Ascending aorta (tissue), 2 donors: Measurements from ENCODE around the gene BSG. TPM values are rescaled to one million over a fixed set of nuclear protein-coding genes. Genes with fewer than 3 reads are reported as not detected.

Source experiments
- DNase-seq, 2 donors: peaks; one replicate each; pipeline ENCODE4 v3.0.0-alpha.2; 2019; ENCODE audit warnings: low spot score in 2 of 2
- H3K27ac ChIP-seq, 2 donors: fragments of 200-600 bp; sonication (generic); one replicate each; pipeline ENCODE4 v1.5.1; 2016 to 2017; ENCODE audit warnings: mild to moderate bottlenecking in 1 of 2
- H3K27me3 ChIP-seq: fragments of 200-600 bp; sonication (generic); one replicate; pipeline ENCODE4 v1.5.1; 2017
- H3K36me3 ChIP-seq, 2 donors: fragments of 200-600 bp; sonication (generic); one replicate each; pipeline ENCODE4 v1.5.1; 2016
- H3K4me1 ChIP-seq, 2 donors: fragments of 200-600 bp; sonication (generic); one replicate each; pipeline ENCODE4 v1.5.1; 2016 to 2017; ENCODE audit warnings: mild to moderate bottlenecking in 1 of 2
- H3K4me3 ChIP-seq, 2 donors: fragments of 200-600 bp; sonication (generic); one replicate each; pipeline ENCODE4 v1.5.1; 2016 to 2017; ENCODE audit warnings: mild to moderate bottlenecking in 1 of 2
- H3K9me3 ChIP-seq, 2 donors: fragments of 200-600 bp; sonication (generic); one replicate each; pipeline ENCODE4 v1.5.1; 2016
- intact Hi-C: fragments of 100-400 bp; cut with DNase I; formaldehyde crosslinking; loops from one replicate; pipeline ENCODE4 v1.15.1; 2023
- total RNA-seq: library from RNA; depleted of rRNA; stranded (reverse); fragments of >200 nt; gene quantifications from one replicate; pipeline ENCODE4 v1.1.0, GENCODE V29; 2016
- TF ChIP-seq, protein P1 (sequence below), 3 experiments: fragments of 200-600 bp in 2 of 3; fragments of 450-650 bp in 1 of 3; sonication (generic) in 2 of 3; IDR thresholded peaks; one replicate each; pipeline ENCODE4 v1.5.1; 2016 to 2019; ENCODE audit warnings: antibody characterized with exemption in 3 of 3, mild to moderate bottlenecking in 1 of 3, moderate library complexity in 1 of 3

The BSG gene
- total RNA-seq, 1 donor from 2014 or later = 647 TPM

DNA sequence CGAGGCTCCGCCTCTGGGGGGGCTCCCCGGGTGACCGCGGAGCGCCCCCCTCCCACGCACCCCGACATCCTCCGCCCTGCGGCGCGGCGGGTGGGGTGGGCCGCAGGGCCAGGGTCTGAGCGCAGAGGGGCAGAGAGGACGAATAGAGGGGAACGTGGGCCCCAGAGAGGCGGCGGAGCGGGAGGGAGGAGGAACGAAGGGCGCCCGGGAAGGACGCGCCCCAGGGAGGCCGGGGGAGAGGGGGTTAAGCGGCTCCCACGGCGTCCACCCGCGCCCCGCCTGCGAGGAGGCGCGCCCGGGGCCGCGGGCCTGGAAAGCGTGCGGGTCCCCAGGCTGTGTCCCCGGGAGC is 18.3 kb downstream of the BSG start:
- Histone ChIP-seq H3K9me3 (no peaks in the 10 kb centered on the region), H3K4me3 (no peak overlapping the region), H3K4me1 (peaks cover 2 to 5% of the 10 kb centered on the region in 2 donors), H3K27me3 (peaks cover 32% of the 10 kb centered on the region), H3K27ac (no peak overlapping the region), H3K36me3 (no peaks in the 10 kb centered on the region)
- DNase-seq = no peak
- intact Hi-C loops = no loop called here
- TF ChIP-seq, protein P1, sequence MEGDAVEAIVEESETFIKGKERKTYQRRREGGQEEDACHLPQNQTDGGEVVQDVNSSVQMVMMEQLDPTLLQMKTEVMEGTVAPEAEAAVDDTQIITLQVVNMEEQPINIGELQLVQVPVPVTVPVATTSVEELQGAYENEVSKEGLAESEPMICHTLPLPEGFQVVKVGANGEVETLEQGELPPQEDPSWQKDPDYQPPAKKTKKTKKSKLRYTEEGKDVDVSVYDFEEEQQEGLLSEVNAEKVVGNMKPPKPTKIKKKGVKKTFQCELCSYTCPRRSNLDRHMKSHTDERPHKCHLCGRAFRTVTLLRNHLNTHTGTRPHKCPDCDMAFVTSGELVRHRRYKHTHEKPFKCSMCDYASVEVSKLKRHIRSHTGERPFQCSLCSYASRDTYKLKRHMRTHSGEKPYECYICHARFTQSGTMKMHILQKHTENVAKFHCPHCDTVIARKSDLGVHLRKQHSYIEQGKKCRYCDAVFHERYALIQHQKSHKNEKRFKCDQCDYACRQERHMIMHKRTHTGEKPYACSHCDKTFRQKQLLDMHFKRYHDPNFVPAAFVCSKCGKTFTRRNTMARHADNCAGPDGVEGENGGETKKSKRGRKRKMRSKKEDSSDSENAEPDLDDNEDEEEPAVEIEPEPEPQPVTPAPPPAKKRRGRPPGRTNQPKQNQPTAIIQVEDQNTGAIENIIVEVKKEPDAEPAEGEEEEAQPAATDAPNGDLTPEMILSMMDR (IDR thresholded peaks at IDR 0.05) = no peak

DNA sequence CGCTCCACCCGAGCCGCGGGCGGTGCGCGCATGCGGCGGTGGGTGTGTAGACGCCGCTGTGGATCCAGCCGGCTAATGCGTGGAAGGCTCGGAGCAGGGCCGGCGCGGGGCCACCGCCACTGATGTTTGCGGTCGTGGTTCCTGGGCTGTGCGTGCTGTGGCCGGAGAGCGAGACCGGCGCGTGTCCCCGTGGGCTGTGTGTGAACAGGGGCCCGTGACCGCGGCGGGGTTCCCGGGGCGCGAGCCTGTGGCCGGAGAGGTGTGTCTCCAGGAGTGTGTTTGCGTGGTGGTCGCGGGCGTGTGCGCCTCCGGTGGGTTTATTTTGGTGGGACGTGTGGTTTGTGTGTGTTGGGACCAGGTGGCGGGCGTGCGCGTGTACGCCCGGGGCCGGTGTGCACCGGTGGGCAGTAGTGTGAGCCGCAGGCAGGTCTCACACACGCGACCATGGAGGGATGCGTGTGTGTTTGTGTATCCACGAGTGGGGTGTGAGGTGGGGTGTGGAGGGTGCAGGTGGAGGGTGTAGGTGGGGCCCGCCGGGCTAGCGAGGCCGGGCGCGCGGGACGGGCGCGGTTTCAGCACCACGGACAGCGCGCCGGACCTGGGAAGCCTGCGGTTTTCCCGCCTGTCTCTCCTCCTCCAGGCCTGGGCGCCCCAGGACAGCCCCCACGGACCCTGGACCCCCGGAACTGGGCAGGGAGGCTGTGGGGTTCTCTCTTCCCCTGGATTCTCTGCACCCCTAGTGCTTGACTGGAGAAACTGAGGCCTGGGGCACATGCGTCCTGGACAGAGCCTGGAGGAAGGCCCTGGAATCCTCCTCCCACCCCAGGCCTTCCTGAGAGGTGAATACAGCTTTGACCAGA is 18.9 kb downstream of the BSG start:
- H3K4me3 ChIP-seq = no peak overlapping the region
- intact Hi-C loops = no loop called here
- TF ChIP-seq, protein P1 (IDR thresholded peaks at IDR 0.05) = no peak

DNA sequence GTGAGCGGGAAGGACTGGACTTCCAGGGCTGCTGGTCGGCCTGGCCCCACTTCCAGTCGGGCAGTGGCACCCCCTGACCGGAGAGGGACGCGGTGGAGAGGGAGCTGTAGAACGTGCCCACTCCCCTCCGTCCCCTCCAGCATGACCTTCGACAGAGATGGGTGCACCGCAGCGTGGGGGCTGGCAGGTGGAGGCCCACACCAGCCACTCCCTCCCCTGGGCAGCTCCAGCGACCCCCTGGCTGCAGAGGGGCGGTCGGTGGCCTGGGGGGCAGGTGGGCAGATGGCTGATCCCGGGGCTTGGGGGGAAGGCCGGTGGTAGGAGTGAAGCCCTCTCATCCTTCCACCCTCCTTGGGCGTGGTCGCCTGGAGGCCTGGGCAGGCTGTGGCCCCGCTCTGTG is 19.7 kb downstream of the BSG start:
- Histone ChIP-seq H3K9me3 (no peaks in the 10 kb centered on the region), H3K36me3 (no peaks in the 10 kb centered on the region), H3K4me3 (no peak overlapping the region), H3K4me1 (peaks cover 2 to 5% of the 10 kb centered on the region in 2 donors), H3K27me3 (peaks cover 32% of the 10 kb centered on the region), H3K27ac (no peak overlapping the region)
- TF ChIP-seq, protein P1 (IDR thresholded peaks at IDR 0.05) = no peak
- intact Hi-C loops = no loop called here
- no peak for DNase-seq

More for the DNA sequence above, 18.9 kb downstream of the BSG start:
- H3K4me1 ChIP-seq = peaks cover 2 to 5% of the 10 kb centered on the region in 2 donors
- no peaks in the 10 kb centered on the region for H3K36me3 ChIP-seq
- H3K27ac ChIP-seq = no peak overlapping the region
- H3K27me3 ChIP-seq = peaks cover 32% of the 10 kb centered on the region
- H3K9me3 ChIP-seq = no peaks in the 10 kb centered on the region
- DNase-seq = no peak

DNA sequence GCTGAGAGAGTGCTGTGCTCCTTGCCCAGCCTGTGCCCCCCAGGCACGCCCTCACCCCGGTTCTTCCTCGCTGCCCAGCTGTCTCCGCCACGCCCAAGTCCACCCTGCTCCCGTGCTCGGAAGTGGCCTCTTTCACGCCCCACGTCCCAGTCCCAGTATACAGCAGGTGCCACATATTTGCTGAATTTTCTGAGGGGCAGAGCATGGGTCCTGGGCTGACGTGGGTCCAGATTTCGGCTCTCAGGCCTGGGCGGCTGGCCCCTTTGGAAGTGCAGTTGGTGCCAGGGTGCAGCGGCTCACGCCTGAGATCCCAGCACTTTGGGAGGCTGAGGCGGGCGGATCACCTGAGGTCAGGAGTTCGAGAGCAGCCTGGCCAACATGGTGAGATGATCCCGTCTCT is 20.7 kb downstream of the BSG start:
- intact Hi-C loops = no loop called here
- H3K27me3 ChIP-seq = peaks cover 32% of the 10 kb centered on the region
- TF ChIP-seq, protein P1 (IDR thresholded peaks at IDR 0.05) = no peak
- no peaks in the 10 kb centered on the region for H3K9me3 ChIP-seq
- no peak overlapping the region for H3K27ac ChIP-seq
- H3K4me1 ChIP-seq = peaks cover 2 to 5% of the 10 kb centered on the region in 2 donors
- H3K4me3 ChIP-seq = no peak overlapping the region
- no peak for DNase-seq
- no peaks in the 10 kb centered on the region for H3K36me3 ChIP-seq

DNA sequence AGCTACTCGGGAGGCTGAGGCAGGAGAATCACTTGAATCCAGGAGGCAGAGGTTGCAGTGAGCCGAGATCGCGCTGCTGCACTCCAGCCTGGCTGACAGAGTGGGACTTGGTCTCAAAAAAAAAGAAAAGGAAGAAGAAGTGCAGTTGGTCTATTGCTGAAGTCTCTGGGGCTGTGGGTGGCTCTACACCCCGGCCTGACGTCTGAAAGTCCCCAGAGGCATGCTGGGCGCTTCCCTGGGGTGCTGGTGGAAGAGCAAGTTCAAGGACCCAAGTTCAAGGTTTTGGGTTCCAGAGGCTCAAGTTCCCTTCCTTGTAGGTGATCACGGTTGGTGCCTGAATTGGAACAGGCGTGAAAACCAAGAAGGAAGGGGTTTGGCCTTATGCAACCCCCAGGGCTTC is 21.1 kb downstream of the BSG start:
- TF ChIP-seq, protein P1 (IDR thresholded peaks at IDR 0.05) = no peak
- no peak for DNase-seq
- no peaks in the 10 kb centered on the region for H3K36me3 ChIP-seq
- no peak overlapping the region for H3K4me3 ChIP-seq
- H3K4me1 ChIP-seq = peaks cover 2 to 5% of the 10 kb centered on the region in 2 donors
- intact Hi-C loops = no loop called here
- H3K27ac ChIP-seq = no peak overlapping the region
- no peaks in the 10 kb centered on the region for H3K9me3 ChIP-seq
- H3K27me3 ChIP-seq = peaks cover 28% of the 10 kb centered on the region
